Panc1 (cell line): ENCODE measurements around the gene DGCR2. TPM values are rescaled to one million over a fixed set of nuclear protein-coding genes. Genes with fewer than 3 reads are reported as not detected.
"Not testable (repeated sequence)": the region's sequence is repeated elsewhere in the genome, so short reads cannot be mapped to it uniquely, and the experiment has no call there.

Experiments used
- ATAC-seq: fragments of 200-7000 bp; cut with Tn5 transposase; 2 replicates; pipeline ENCODE4 v1.9.1; 2020; ENCODE audit warnings: mild to moderate bottlenecking, moderate library complexity
- BruUV-seq: library from RNA; stranded (reverse); fragments of 400-500 nt; replicated peaks from 2 replicates; lab custom pipeline; 2021; lab: Mats Ljungman, UMichigan
- CTCF ChIA-PET: fragments of 300-600 bp; sonication (Branson Sonifier 250); formaldehyde crosslinking; loops from one replicate; lab custom pipeline; 2022; ENCODE audit warnings: antibody characterized with exemption; lab: Charles Lee
- POLR2A ChIA-PET: fragments of 300-600 bp; sonication (Branson Sonifier 250); formaldehyde crosslinking; loops from one replicate; lab custom pipeline; 2022; ENCODE audit warnings: antibody characterized with exemption; lab: Charles Lee
- DNase-seq: peaks from one replicate; pipeline ENCODE4 v3.0.0-alpha.2; 2010; ENCODE audit warnings: low read depth, low spot score
- H3K27ac ChIP-seq: 2 replicates; pipeline ENCODE4 v1.5.1; 2011; ENCODE audit warnings: mild to moderate bottlenecking, low read length, inconsistent platforms
- H3K27me3 ChIP-seq: fragments of 200-500 bp; sonication (Bioruptor generic); 2 replicates; pipeline ENCODE4 v1.6.0; 2014; ENCODE audit warnings: low read length, inconsistent platforms; ENCODE audit not compliant: control insufficient read depth, insufficient read depth
- H3K36me3 ChIP-seq: fragments of 200-500 bp; sonication (Bioruptor generic); 2 replicates; pipeline ENCODE4 v1.5.1; 2014; ENCODE audit warnings: inconsistent platforms, mild to moderate bottlenecking, low read length, moderate library complexity; ENCODE audit not compliant: control insufficient read depth, insufficient read depth
- H3K4me1 ChIP-seq: 2 replicates; pipeline ENCODE4 v1.5.1; 2011; ENCODE audit warnings: inconsistent platforms, mild to moderate bottlenecking, low read length, moderate library complexity; ENCODE audit not compliant: control insufficient read depth, insufficient read depth
- H3K4me3 ChIP-seq, 2 experiments: 2 replicates each; pipeline ENCODE4 v1.5.1; 2011 to 2012; ENCODE audit warnings: low read depth in 2 of 2, low read length in 2 of 2, mild to moderate bottlenecking in 2 of 2, inconsistent platforms in 1 of 2, moderate library complexity in 1 of 2
- H3K9me3 ChIP-seq: fragments of 200-500 bp; sonication (Bioruptor generic); 2 replicates; pipeline ENCODE4 v1.5.1; 2014; ENCODE audit warnings: low read depth, mild to moderate bottlenecking, inconsistent platforms, low read length, moderate library complexity; ENCODE audit not compliant: control insufficient read depth, insufficient read depth
- in situ Hi-C: cut with HindIII; loops from 2 replicates; pipeline ENCODE4 v1.10.0; 2016; ENCODE audit warnings: low sequenced_read_pairs, low pct_unique_long_range_greater_than_20kb
- intact Hi-C: fragments of 100-400 bp; cut with micrococcal nuclease; formaldehyde crosslinking; loops from one replicate; pipeline ENCODE4 v1.10.0; 2022; ENCODE audit not compliant: unreplicated experiment
- total RNA-seq: library from RNA; stranded (reverse); gene quantifications from one replicate; pipeline ENCODE4 v1.2.1, GENCODE V29; 2021; ENCODE audit not compliant: unreplicated experiment

The DGCR2 gene
- total RNA-seq, 1 experiment from 2014 or later: 35.1 TPM

- POLR2A ChIA-PET, ATAC-seq, H3K4me3 ChIP-seq, H3K27me3 ChIP-seq, H3K27ac ChIP-seq, CTCF ChIA-PET, H3K36me3 ChIP-seq, in situ Hi-C loops, DNase-seq, intact Hi-C loops, H3K9me3 ChIP-seq, H3K4me1 ChIP-seq, BruUV-seq: not testable (repeated sequence)
Observed at GRCh38 chr22:19034031-19034723, 88.0 kb downstream of the DGCR2 start.

GRCh38 chr22:19033568-19033905, 88.7 kb downstream of the DGCR2 start:
- CTCF ChIA-PET, POLR2A ChIA-PET, H3K4me3 ChIP-seq, ATAC-seq, DNase-seq, in situ Hi-C loops, H3K27ac ChIP-seq, H3K36me3 ChIP-seq, H3K27me3 ChIP-seq, intact Hi-C loops, H3K4me1 ChIP-seq, H3K9me3 ChIP-seq, BruUV-seq: not testable (repeated sequence)

GRCh38 chr22:19032898-19033567, 89.2 kb downstream of the DGCR2 start:
- POLR2A ChIA-PET, in situ Hi-C loops, intact Hi-C loops: not testable (repeated sequence)

GRCh38 chr22:19032156-19032785, 89.9 kb downstream of the DGCR2 start:
- H3K9me3 ChIP-seq, H3K27ac ChIP-seq, H3K27me3 ChIP-seq, DNase-seq, ATAC-seq, POLR2A ChIA-PET, intact Hi-C loops, in situ Hi-C loops, H3K4me3 ChIP-seq, H3K36me3 ChIP-seq, CTCF ChIA-PET, BruUV-seq, H3K4me1 ChIP-seq: not testable (repeated sequence)

More at GRCh38 chr22:19032898-19033567, 89.2 kb downstream of the DGCR2 start:
- ATAC-seq, H3K36me3 ChIP-seq, BruUV-seq, H3K27me3 ChIP-seq, CTCF ChIA-PET, H3K9me3 ChIP-seq, H3K27ac ChIP-seq, DNase-seq, H3K4me3 ChIP-seq, H3K4me1 ChIP-seq: not testable (repeated sequence)

GRCh38 chr22:19030889-19031252, 91.3 kb downstream of the DGCR2 start:
- H3K36me3 ChIP-seq, intact Hi-C loops, H3K9me3 ChIP-seq, CTCF ChIA-PET, H3K27ac ChIP-seq, DNase-seq, H3K27me3 ChIP-seq, POLR2A ChIA-PET, in situ Hi-C loops, H3K4me1 ChIP-seq, ATAC-seq, BruUV-seq, H3K4me3 ChIP-seq: not testable (repeated sequence)

- DNase-seq, H3K27me3 ChIP-seq, H3K4me3 ChIP-seq, CTCF ChIA-PET, BruUV-seq, ATAC-seq, H3K27ac ChIP-seq, in situ Hi-C loops, H3K4me1 ChIP-seq, intact Hi-C loops, H3K36me3 ChIP-seq, H3K9me3 ChIP-seq, POLR2A ChIA-PET: not testable (repeated sequence)
Observed at GRCh38 chr22:19030226-19030888, 91.9 kb downstream of the DGCR2 start.
